SK-N-MC (cell line): ENCODE data around the gene PRRX2.

ENCODE experiments used
- DNase-seq: peaks from one replicate; pipeline ENCODE4 v3.0.0-alpha.2; 2011; ENCODE audit warnings: low read depth, low spot score
- H3K27ac ChIP-seq: fragments of 200-600 bp; sonication (generic); 2 replicates; pipeline ENCODE4 v1.5.1; 2016; ENCODE audit warnings: mixed run types
- H3K36me3 ChIP-seq: fragments of 200-600 bp; sonication (generic); 2 replicates; pipeline ENCODE4 v1.6.1; 2017; ENCODE audit warnings: antibody characterized with exemption, low read length, mixed read lengths; ENCODE audit not compliant: insufficient read depth
- H3K4me3 ChIP-seq: fragments of 200-600 bp; sonication (generic); 2 replicates; pipeline ENCODE4 v1.5.1; 2016
- H3K9ac ChIP-seq: fragments of 200-600 bp; sonication (generic); 2 replicates; pipeline ENCODE4 v1.8.0; 2017; ENCODE audit warnings: mixed run types, mixed read lengths; ENCODE audit not compliant: insufficient read length
- H3K9me3 ChIP-seq: fragments of 200-600 bp; sonication (generic); 2 replicates; pipeline ENCODE4 v1.6.1; 2017; ENCODE audit warnings: low read depth, mild to moderate bottlenecking, antibody characterized with exemption, low read length, moderate library complexity, mixed read lengths
- EZH2 ChIP-seq: fragments of 200-600 bp; sonication (generic); IDR thresholded peaks from one replicate; pipeline ENCODE4 v1.6.1; 2017; ENCODE audit warnings: antibody characterized with exemption
- FOXP2 ChIP-seq: optimal IDR thresholded peaks from 2 replicates; pipeline ENCODE3; 2011; ENCODE audit warnings: mild to moderate bottlenecking, moderate library complexity; ENCODE audit not compliant: insufficient read depth; ENCODE audit errors: extremely low read length, control extremely low read depth
- POLR2AphosphoS5 ChIP-seq: IDR thresholded peaks from 2 replicates; pipeline ENCODE4 v1.6.1; 2012; ENCODE audit warnings: mild to moderate bottlenecking, low read depth, low read length, borderline replicate concordance

The PRRX2 gene

GRCh38 chr9:129762985-129763926, 97.8 kb downstream of the PRRX2 start:
- Histone ChIP-seq H3K27ac (no peak overlapping the region), H3K4me3 (no peak overlapping the region), H3K36me3 (no peaks in the 10 kb centered on the region), H3K9ac (no peak overlapping the region), H3K9me3 (no peaks in the 10 kb centered on the region)
- TF ChIP-seq POLR2AphosphoS5 (no peak), EZH2 (no peak), FOXP2 (no peak)
- no peak for DNase-seq

- TF ChIP-seq FOXP2 (no peak), POLR2AphosphoS5 (no peak), EZH2 (no peak)
- no peak overlapping the region for H3K4me3 ChIP-seq
- H3K27ac ChIP-seq: no peak overlapping the region
Measured at GRCh38 chr9:129765764-129766317, 100.4 kb downstream of the PRRX2 start.

GRCh38 chr9:129768486-129768885, 103.0 kb downstream of the PRRX2 start:
- no peaks in the 10 kb centered on the region for H3K9me3 ChIP-seq
- no peak for DNase-seq
- TF ChIP-seq POLR2AphosphoS5 (no peak), FOXP2 (no peak), EZH2 (no peak)
- H3K9ac ChIP-seq: no peak overlapping the region
- H3K27ac ChIP-seq: no peak overlapping the region
- no peaks in the 10 kb centered on the region for H3K36me3 ChIP-seq
- H3K4me3 ChIP-seq: no peak overlapping the region

More at GRCh38 chr9:129765764-129766317, 100.4 kb downstream of the PRRX2 start:
- DNase-seq: no peak
- Histone ChIP-seq H3K9me3 (no peaks in the 10 kb centered on the region), H3K36me3 (no peaks in the 10 kb centered on the region), H3K9ac (no peak overlapping the region)

- no peaks in the 10 kb centered on the region for H3K36me3 ChIP-seq
- no peak overlapping the region for H3K9ac ChIP-seq
- H3K4me3 ChIP-seq: no peak overlapping the region
- TF ChIP-seq FOXP2 (no peak), EZH2 (no peak), POLR2AphosphoS5 (no peak)
- no peaks in the 10 kb centered on the region for H3K9me3 ChIP-seq
- H3K27ac ChIP-seq: no peak overlapping the region
- no peak for DNase-seq
Measured at GRCh38 chr9:129769669-129770068, 104.2 kb downstream of the PRRX2 start.

- no peak overlapping the region for H3K27ac ChIP-seq
- H3K36me3 ChIP-seq: no peaks in the 10 kb centered on the region
- no peak overlapping the region for H3K4me3 ChIP-seq
- DNase-seq: no peak
- no peak overlapping the region for H3K9ac ChIP-seq
- TF ChIP-seq FOXP2: no peak
- TF ChIP-seq EZH2: no peak
- TF ChIP-seq POLR2AphosphoS5: no peak
- H3K9me3 ChIP-seq: no peaks in the 10 kb centered on the region
Measured at GRCh38 chr9:129770741-129771140, 105.3 kb downstream of the PRRX2 start.
